GM18520 (cell line): ENCODE results near the gene PARD3.
"Not testable (repeated sequence)": the region's sequence is repeated elsewhere in the genome, so short reads cannot be mapped to it uniquely, and the experiment has no call there.

ENCODE experiments used
- ATAC-seq: cut with Tn5 transposase; IDR thresholded peaks from one replicate; pipeline ENCODE4 v1.9.1; 2021; ENCODE audit not compliant: unreplicated experiment

Gene PARD3

GRCh38 chr10:34281661-34282582 is 533.2 kb downstream of the PARD3 start:
- no peak for ATAC-seq

GRCh38 chr10:34280599-34281374 is 534.3 kb downstream of the PARD3 start:
- no peak for ATAC-seq

GRCh38 chr10:34275626-34276130 is 539.4 kb downstream of the PARD3 start:
- ATAC-seq: no peak

- no peak for ATAC-seq
Measured at GRCh38 chr10:34274906-34275305, 540.2 kb downstream of the PARD3 start.

GRCh38 chr10:34273340-34273739 is 541.8 kb downstream of the PARD3 start:
- ATAC-seq: no peak

- ATAC-seq: no peak
Measured at GRCh38 chr10:34272316-34272715, 542.8 kb downstream of the PARD3 start.

- not testable (repeated sequence) for ATAC-seq
Measured at GRCh38 chr10:34268410-34268809, 546.7 kb downstream of the PARD3 start.

GRCh38 chr10:34262985-34263384 is 552.1 kb downstream of the PARD3 start:
- no peak for ATAC-seq

- no peak for ATAC-seq
Measured at GRCh38 chr10:34260904-34261303, 554.2 kb downstream of the PARD3 start.

GRCh38 chr10:34256216-34256615 is 558.9 kb downstream of the PARD3 start:
- ATAC-seq: no peak

GRCh38 chr10:34255035-34255434 is 560.1 kb downstream of the PARD3 start:
- no peak for ATAC-seq

- peak; percentile 59 for ATAC-seq
Measured at GRCh38 chr10:34254596-34254995, 560.5 kb downstream of the PARD3 start.

- no peak for ATAC-seq
Measured at GRCh38 chr10:34252111-34252510, 563.0 kb downstream of the PARD3 start.

GRCh38 chr10:34251177-34251576 is 563.9 kb downstream of the PARD3 start:
- ATAC-seq: no peak

GRCh38 chr10:34250722-34251121 is 564.4 kb downstream of the PARD3 start:
- ATAC-seq: no peak

- no peak for ATAC-seq
Measured at GRCh38 chr10:34249634-34250033, 565.5 kb downstream of the PARD3 start.

- ATAC-seq: no peak
Measured at GRCh38 chr10:34247560-34247959, 567.5 kb downstream of the PARD3 start.

GRCh38 chr10:34244756-34245484 is 570.2 kb downstream of the PARD3 start:
- no peak for ATAC-seq

GRCh38 chr10:34241226-34242000 is 573.7 kb downstream of the PARD3 start:
- ATAC-seq: no peak

- ATAC-seq: no peak
Measured at GRCh38 chr10:34240039-34240438, 575.1 kb downstream of the PARD3 start.
